ENCODE results near the gene DNAAF8.

DNA sequence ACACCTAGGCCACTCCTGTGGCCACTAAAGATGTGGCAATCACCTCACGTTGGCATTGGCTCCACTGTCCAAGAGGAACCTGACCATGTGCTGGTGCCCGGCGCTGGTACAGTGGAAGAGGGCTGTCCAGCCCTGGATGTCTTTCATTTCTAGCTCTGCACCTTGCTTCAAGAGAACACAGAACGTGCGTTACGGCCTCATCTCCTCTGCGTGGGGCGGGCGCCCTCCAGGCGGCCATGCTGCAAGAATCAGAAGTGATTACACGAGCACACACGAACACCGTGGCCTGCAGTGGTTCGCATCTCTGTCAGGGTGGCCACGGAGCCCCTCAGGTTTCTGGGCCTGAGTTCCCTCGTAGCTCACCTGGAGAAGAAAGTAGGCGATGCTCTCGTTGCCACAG lies 7.7 kb upstream of the DNAAF8 start:
- no peak for TF ChIP-seq EZH2 (IDR thresholded peaks at IDR 0.05; ENCODE audit: low read depth)
- TF ChIP-seq, protein P1, sequence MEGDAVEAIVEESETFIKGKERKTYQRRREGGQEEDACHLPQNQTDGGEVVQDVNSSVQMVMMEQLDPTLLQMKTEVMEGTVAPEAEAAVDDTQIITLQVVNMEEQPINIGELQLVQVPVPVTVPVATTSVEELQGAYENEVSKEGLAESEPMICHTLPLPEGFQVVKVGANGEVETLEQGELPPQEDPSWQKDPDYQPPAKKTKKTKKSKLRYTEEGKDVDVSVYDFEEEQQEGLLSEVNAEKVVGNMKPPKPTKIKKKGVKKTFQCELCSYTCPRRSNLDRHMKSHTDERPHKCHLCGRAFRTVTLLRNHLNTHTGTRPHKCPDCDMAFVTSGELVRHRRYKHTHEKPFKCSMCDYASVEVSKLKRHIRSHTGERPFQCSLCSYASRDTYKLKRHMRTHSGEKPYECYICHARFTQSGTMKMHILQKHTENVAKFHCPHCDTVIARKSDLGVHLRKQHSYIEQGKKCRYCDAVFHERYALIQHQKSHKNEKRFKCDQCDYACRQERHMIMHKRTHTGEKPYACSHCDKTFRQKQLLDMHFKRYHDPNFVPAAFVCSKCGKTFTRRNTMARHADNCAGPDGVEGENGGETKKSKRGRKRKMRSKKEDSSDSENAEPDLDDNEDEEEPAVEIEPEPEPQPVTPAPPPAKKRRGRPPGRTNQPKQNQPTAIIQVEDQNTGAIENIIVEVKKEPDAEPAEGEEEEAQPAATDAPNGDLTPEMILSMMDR (conservative IDR thresholded peaks at IDR 0.05) = no peak

Data from PC-9 (cell line).